GM19463 (cell line): Measurements from ENCODE around the gene HPS5.
"Not testable (repeated sequence)": the region's sequence is repeated elsewhere in the genome, so short reads cannot be mapped to it uniquely, and the experiment has no call there.

Experiments used
- ATAC-seq: cut with Tn5 transposase; IDR thresholded peaks from one replicate; pipeline ENCODE4 v1.9.1; 2021; ENCODE audit warnings: mild to moderate bottlenecking, moderate library complexity; ENCODE audit not compliant: unreplicated experiment

HPS5 gene

GRCh38 chr11:18321969-18322711 lies at the start of gene HPS5, which contains the start of gene GTF2H1:
Gene HPS5 (minus strand): TSS chr11:18322140. CDS start chr11:18317858, 4,282 bp downstream.
Gene GTF2H1 (plus strand): TSS chr11:18322567. CDS start chr11:18333075, 10,508 bp downstream.
- ATAC-seq, result peak; percentile 86

- no peak for ATAC-seq
These were observed 49.3 kb upstream of the HPS5 start for GRCh38 chr11:18371279-18371678.

- ATAC-seq, result no peak
These were observed 47.5 kb upstream of the HPS5 start for GRCh38 chr11:18369398-18369797.

GRCh38 chr11:18368221-18368620 lies 46.3 kb upstream of the HPS5 start:
- ATAC-seq, result no peak

- no peak for ATAC-seq
These were observed 45.5 kb upstream of the HPS5 start for GRCh38 chr11:18367431-18367830.

- no peak for ATAC-seq
These were observed 44.3 kb upstream of the HPS5 start for GRCh38 chr11:18366286-18366685.

- ATAC-seq, result no peak
These were observed 43.8 kb upstream of the HPS5 start for GRCh38 chr11:18365741-18366140.

- no peak for ATAC-seq
These were observed 42.6 kb upstream of the HPS5 start for GRCh38 chr11:18364495-18365073.

- no peak for ATAC-seq
These were observed 39.2 kb upstream of the HPS5 start for GRCh38 chr11:18361154-18361553.

GRCh38 chr11:18358646-18359045 lies 36.7 kb upstream of the HPS5 start:
- no peak for ATAC-seq

- ATAC-seq, result no peak
These were observed 30.6 kb upstream of the HPS5 start for GRCh38 chr11:18352581-18352980.

GRCh38 chr11:18347471-18348125 lies 25.7 kb upstream of the HPS5 start:
- no peak for ATAC-seq

- ATAC-seq, result no peak
These were observed 11.0 kb upstream of the HPS5 start for GRCh38 chr11:18332891-18333290.

- ATAC-seq, result no peak
These were observed 10.4 kb upstream of the HPS5 start for GRCh38 chr11:18332302-18332701.

GRCh38 chr11:18330921-18331320 lies 9.0 kb upstream of the HPS5 start:
- no peak for ATAC-seq

- ATAC-seq, result peak; percentile 62
These were observed 7.4 kb upstream of the HPS5 start for GRCh38 chr11:18329196-18329870.

GRCh38 chr11:18324381-18324780 lies 2.4 kb upstream of the HPS5 start:
- no peak for ATAC-seq

- ATAC-seq, result not testable (repeated sequence)
These were observed 1.9 kb upstream of the HPS5 start for GRCh38 chr11:18323881-18324280.

GRCh38 chr11:18322818-18323570 lies 1.1 kb upstream of the HPS5 start:
- ATAC-seq, result no peak

- peak; percentile 1 for ATAC-seq
These were observed 367 bp downstream of the HPS5 start for GRCh38 chr11:18321578-18321968.

- no peak for ATAC-seq
These were observed 1.3 kb downstream of the HPS5 start for GRCh38 chr11:18320617-18321016.
